ENCODE data around the gene RIT2. TPM values are rescaled to one million over a fixed set of nuclear protein-coding genes. Genes with fewer than 3 reads are reported as not detected.
"Not testable (repeated sequence)": the region's sequence is repeated elsewhere in the genome, so short reads cannot be mapped to it uniquely, and the experiment has no call there.

Gene RIT2
- total RNA-seq, 1 donor from 2014 or later: not detected

DNA sequence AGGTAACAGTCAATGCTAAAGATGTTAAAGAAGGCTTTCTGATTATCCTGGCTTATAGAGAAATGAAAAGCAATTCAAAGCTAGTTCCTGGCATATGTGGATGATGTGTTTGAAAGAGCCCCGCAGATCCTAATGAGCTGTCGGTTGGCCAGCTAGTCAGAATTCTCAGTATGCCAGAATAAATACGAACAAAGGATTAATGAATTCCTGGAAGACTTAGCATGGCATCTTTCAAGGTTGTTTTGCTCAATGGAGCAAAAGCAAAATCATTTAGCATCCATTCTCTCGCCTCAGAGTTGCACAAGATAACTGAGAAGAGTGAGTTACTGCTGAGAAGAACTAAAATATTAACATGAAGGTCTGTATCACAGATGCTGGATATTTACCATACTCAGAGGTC is 307.6 kb downstream of the RIT2 start:
- ATAC-seq (ENCODE audit: low read depth) (no peak), DNase-seq (no peak)
- TF ChIP-seq, protein P1, sequence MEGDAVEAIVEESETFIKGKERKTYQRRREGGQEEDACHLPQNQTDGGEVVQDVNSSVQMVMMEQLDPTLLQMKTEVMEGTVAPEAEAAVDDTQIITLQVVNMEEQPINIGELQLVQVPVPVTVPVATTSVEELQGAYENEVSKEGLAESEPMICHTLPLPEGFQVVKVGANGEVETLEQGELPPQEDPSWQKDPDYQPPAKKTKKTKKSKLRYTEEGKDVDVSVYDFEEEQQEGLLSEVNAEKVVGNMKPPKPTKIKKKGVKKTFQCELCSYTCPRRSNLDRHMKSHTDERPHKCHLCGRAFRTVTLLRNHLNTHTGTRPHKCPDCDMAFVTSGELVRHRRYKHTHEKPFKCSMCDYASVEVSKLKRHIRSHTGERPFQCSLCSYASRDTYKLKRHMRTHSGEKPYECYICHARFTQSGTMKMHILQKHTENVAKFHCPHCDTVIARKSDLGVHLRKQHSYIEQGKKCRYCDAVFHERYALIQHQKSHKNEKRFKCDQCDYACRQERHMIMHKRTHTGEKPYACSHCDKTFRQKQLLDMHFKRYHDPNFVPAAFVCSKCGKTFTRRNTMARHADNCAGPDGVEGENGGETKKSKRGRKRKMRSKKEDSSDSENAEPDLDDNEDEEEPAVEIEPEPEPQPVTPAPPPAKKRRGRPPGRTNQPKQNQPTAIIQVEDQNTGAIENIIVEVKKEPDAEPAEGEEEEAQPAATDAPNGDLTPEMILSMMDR (IDR thresholded peaks at IDR 0.05): no peak
- ChIA-PET POLR2A (no interaction called here), CTCF (no interaction called here)
- intact Hi-C loops (cut with micrococcal nuclease): no loop called here
- H3K27ac Mint-ChIP-seq: no peak overlapping the region
- H3K36me3 Mint-ChIP-seq (ENCODE audit: low read depth): no peaks in the 10 kb centered on the region
- H3K9me3 Mint-ChIP-seq: no peaks in the 10 kb centered on the region
- H3K27me3 Mint-ChIP-seq: no peaks in the 10 kb centered on the region
- no peak overlapping the region for H3K4me3 Mint-ChIP-seq
- H3K4me1 Mint-ChIP-seq: no peaks in the 10 kb centered on the region

DNA sequence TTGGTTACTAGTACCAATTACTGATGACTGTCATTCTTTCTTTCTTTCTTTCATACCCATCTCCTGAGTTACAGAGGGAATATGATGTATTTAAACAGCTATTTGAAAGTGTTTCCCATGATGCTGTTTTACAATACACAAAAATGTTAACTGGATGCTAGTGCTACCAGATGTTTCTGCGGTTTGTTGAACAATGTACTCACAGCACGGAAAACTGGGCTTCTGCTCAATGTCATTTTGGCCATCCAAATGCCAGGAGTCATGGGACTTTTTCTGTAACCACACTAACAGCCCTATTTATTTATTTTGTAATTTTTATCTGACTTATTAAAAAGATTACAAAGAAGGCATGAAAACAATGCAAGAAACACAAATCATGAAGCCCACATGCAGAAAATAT is 313.8 kb downstream of the RIT2 start:
- intact Hi-C loops (cut with micrococcal nuclease): no loop called here
- H3K4me3 Mint-ChIP-seq: no peak overlapping the region
- H3K4me1 Mint-ChIP-seq: no peaks in the 10 kb centered on the region
- DNase-seq (no peak), ATAC-seq (ENCODE audit: low read depth) (no peak)
- H3K27me3 Mint-ChIP-seq: no peaks in the 10 kb centered on the region
- no peaks in the 10 kb centered on the region for H3K9me3 Mint-ChIP-seq
- H3K36me3 Mint-ChIP-seq (ENCODE audit: low read depth): no peaks in the 10 kb centered on the region
- CTCF ChIA-PET: no interaction called here
- H3K27ac Mint-ChIP-seq: no peak overlapping the region
- TF ChIP-seq, protein P1 (IDR thresholded peaks at IDR 0.05): no peak
- POLR2A ChIA-PET: no interaction called here

DNA sequence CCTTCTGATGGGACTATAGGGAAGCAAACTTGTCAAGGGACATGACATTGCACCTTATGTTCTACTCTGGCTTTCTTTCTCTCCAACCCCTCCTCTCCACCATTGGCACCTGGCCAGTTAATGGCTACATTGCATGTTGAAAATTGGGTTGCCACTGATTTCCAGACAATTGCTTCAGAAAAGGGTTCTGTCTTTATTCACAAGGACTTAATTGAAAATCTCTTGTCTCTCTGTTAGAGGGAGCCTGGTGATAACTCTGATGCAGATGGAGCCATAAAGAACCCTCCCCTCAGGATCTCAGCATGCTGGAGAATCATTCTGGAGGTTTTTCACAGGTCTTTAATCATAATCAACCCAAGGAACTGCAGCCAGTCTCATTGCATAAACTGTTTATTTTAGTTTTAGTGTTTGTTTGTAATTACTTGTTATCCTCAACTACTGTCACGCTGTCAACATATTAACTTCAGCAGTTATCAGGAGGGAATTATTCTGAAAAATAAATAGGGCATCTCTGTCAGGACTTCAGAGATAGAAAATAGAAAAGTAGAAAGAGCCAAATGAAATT is 316.8 kb downstream of the RIT2 start:
- no peaks in the 10 kb centered on the region for H3K36me3 Mint-ChIP-seq (ENCODE audit: low read depth)
- H3K4me3 Mint-ChIP-seq: no peak overlapping the region
- intact Hi-C loops (cut with micrococcal nuclease): no loop called here
- CTCF ChIA-PET: no interaction called here
- TF ChIP-seq, protein P1 (IDR thresholded peaks at IDR 0.05): no peak
- no peaks in the 10 kb centered on the region for H3K27me3 Mint-ChIP-seq
- DNase-seq (no peak), ATAC-seq (ENCODE audit: low read depth) (no peak)
- no peaks in the 10 kb centered on the region for H3K4me1 Mint-ChIP-seq
- H3K9me3 Mint-ChIP-seq: no peaks in the 10 kb centered on the region
- H3K27ac Mint-ChIP-seq: no peak overlapping the region
- POLR2A ChIA-PET: no interaction called here

DNA sequence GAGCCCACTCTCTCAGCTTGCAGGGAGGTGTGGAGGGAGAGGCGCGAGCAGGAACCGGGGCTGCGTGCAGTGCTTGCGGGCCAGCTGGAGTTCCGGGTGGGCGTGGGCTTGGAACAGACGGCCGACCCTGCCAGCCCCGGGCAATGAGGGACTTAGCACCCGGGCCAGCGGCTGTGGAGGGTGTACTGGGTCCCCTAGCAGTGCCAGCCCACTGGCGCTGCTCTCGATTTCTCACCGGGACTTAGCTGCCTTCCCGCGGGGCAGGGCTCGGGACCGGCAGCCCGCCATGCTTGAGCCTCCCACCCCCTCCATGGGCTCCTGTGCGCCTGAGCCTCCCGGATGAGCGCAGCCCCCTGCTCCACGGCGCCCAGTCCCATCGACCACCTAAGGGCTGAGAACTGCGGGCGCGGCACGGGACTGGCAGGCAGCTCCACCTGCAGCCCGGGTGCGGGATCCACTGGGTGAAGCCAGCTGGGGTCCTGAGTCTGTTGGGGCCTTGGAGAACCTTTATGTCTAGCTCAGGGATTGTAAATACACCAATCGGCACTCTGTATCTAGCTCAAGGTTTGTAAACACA is 320.2 kb downstream of the RIT2 start:
- not testable (repeated sequence) for H3K27me3 Mint-ChIP-seq, H3K9me3 Mint-ChIP-seq

DNA sequence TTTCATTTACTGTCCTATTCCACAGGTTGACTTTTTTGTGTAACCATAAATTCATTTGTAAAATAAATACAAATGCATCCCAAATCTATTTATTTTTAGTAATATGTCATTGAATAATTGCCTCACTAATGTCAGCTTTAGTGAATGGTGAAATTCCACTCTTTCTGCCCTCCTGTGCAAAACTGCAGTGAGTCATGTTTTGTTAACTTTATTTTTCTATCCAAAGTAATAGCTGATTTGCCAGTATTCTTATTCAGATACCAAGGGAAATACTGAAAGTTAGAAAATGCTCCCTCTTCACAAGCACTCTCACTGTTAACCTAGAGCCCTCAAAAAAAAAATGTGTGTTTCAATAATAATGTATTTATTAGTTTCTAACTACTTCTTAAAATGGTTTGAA is 322.8 kb downstream of the RIT2 start:
- Mint-ChIP-seq H3K36me3 (ENCODE audit: low read depth) (no peaks in the 10 kb centered on the region), H3K9me3 (peaks cover 5% of the 10 kb centered on the region), H3K4me3 (no peak overlapping the region), H3K4me1 (no peaks in the 10 kb centered on the region), H3K27ac (no peak overlapping the region), H3K27me3 (no peaks in the 10 kb centered on the region)
- POLR2A ChIA-PET: no interaction called here
- ATAC-seq (ENCODE audit: low read depth) (no peak), DNase-seq (no peak)
- CTCF ChIA-PET: no interaction called here
- intact Hi-C loops (cut with micrococcal nuclease): no loop called here
- TF ChIP-seq, protein P1 (IDR thresholded peaks at IDR 0.05): no peak

More for the DNA sequence above, 320.2 kb downstream of the RIT2 start:
- H3K27ac Mint-ChIP-seq; CTCF ChIA-PET; DNase-seq; intact Hi-C loops (cut with micrococcal nuclease); POLR2A ChIA-PET; H3K4me1 Mint-ChIP-seq; ATAC-seq (ENCODE audit: low read depth); H3K36me3 Mint-ChIP-seq (ENCODE audit: low read depth); H3K4me3 Mint-ChIP-seq: not testable (repeated sequence)

DNA sequence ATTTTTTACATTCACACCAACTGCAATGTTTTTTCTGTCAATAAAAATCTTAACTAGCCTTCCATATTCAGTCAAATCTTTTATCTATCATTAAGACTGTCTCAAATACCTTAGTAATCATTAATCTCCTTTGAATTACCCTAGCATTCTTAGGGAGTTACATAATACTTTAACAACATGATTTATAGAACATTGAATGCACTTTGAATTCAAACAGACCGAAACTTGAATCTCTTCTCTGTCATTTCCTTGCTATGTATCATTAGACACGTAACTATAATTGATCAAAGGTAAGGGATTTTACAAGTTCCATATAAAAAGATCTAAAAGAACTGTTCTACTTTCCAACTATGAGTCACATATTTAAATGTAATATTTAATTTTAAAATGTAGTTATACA is 330.9 kb downstream of the RIT2 start:
- no peaks in the 10 kb centered on the region for H3K4me1 Mint-ChIP-seq

More for the DNA sequence above, 330.9 kb downstream of the RIT2 start:
- intact Hi-C loops (cut with micrococcal nuclease): no loop called here
- ATAC-seq (ENCODE audit: low read depth): no peak
- Mint-ChIP-seq H3K27ac (no peak overlapping the region), H3K9me3 (peaks cover 2% of the 10 kb centered on the region), H3K27me3 (no peaks in the 10 kb centered on the region), H3K4me3 (no peak overlapping the region), H3K36me3 (ENCODE audit: low read depth) (no peaks in the 10 kb centered on the region)
- CTCF ChIA-PET: no interaction called here
- POLR2A ChIA-PET: no interaction called here
- TF ChIP-seq, protein P1 (IDR thresholded peaks at IDR 0.05): no peak
- DNase-seq: no peak

Measured in activated B cell treated with CpG ODN at 0.5 μM for 24 hours (primary cell).